Stimulated activated CD4-positive, alpha-beta T cell treated with anti-CD3 and anti-CD28 coated beads, Interleukin-4, amount 100 ng/mL, for 48 hours (primary cell): ENCODE results near the gene RLF.
"Not testable (repeated sequence)": the region's sequence is repeated elsewhere in the genome, so short reads cannot be mapped to it uniquely, and the experiment has no call there.

Experiments used
- DNase-seq, 2 donors: peaks; one replicate each; pipeline ENCODE4 v3.0.0-alpha.2; 2020; ENCODE audit warnings: low read depth in 2 of 2

RLF gene

DNA sequence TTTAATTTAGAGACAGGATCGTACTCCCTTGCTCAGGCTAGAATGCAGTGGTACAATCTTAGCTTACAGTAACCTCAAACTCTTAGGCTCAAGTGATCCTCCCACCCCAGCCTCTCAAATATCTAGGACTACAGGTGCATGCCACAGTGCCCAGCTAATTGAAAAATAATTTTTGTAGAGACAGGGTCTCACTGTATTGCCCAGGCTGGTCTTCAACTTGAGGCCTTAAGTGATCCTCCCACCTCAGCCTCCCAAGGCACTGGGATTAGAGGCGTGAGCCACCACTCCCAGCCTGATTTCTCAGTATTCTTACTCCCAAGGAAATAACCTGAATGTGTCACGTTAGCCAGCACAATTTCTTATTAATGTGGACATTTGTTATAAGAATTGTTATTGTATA is 9.8 kb downstream of the RLF start:
- DNase-seq: no peak

DNA sequence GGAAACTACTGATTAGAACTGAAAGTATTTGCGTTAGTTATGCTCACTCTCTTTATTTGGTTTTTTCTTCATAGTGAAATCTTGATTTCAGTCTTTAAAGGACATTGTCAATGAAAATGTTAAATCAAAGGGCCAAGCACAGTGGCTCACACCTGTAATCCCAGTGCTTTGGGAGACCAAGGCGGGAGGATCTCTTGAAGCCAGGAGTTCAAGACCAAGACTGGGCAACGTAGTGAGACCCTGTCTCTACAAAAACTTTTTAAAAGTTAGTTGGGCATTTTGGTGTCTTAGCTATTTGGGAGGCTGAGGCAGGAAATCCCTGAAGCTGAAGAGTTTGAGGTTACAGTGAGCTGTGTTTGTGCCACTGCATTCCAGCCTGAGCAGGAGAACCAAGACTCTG is 13.6 kb downstream of the RLF start:
- DNase-seq: no peak

DNA sequence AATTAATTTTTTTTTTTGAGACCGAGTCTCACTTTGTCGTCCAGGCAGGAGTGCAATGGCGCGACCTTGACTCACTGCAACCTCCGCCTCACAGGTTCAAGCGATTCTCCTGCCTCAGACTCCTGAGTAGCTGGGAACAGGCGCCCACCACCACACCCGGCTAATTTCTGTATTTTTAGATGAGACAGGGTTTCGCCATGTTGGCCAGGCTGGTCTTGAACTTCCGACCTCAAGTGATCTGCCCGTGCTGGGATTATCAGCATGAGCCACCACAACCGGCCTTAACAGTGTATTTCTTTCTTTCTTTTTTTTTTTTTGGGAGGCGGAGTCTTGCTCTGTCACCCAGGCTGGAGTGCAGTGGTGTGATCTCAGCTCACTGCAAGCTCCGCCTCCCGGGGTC is 15.8 kb downstream of the RLF start:
- not testable (repeated sequence) for DNase-seq

DNA sequence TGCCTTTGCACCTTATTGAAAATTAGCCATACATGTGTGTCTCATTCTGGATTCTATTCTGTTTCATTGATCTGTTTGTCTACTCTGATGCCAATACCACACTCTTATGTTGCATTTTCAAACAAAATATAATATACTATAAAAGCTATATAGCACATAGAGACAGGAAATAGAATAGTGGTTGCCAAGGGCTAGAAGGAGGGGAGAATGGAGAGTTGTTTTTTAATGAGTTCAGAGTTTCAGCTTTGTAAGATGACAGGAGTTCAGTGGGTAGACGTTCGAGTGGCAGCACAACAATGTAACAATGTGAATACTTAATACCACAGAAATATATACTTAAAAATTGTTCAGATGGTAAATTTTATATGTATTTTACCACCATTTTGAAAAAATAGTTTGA is 17.0 kb downstream of the RLF start:
- DNase-seq: no peak

- no peak for DNase-seq
These were observed 18.4 kb downstream of the RLF start for GRCh38 chr1:40179496-40180089.

- no peak for DNase-seq
These were observed 22.0 kb downstream of the RLF start for GRCh38 chr1:40183055-40183710.

- no peak for DNase-seq
These were observed 23.0 kb downstream of the RLF start for GRCh38 chr1:40184193-40184592.

DNA sequence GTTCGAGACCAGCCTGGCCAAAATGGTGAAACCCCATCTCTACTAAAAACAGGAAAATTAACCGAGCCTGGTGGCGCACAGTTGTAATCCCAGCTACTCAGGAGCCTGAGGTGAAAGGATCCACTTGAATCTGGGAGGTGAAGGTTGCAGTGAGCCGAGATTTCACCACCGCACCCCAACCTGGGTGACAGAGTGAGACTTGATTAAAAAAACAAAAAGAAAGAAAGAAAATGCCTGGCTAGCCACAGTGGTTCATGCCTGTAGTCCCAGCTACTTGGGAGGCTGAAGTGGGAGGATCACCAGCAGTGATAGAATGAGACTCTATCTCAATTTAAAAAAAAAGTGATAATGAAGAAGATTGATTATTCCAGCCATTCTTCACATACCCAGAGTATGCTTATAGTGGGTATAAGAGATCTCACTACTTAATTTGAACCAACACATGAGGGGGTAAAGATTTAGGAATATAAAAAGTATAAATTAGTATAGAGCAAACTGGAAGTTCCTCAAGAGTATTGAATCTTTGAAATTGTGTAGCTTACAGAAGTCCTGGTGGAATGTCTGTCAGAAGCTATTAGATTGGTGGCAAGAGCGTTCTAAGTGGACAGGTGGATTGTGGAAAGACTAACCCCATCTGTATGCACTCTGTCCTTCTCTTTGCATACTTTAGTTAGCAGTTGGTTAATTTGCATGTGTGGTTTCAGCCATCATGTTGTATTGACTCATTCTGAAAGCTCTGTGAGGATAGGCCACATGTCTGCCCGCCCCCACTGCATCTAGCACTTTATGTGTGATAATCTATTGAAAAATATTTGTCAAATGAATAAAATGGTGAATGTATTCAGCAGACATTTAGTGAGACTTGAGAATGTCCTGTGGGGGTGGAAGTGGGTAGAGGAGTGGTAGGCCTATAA is 25.0 kb downstream of the RLF start:
- peak; percentile 34 to 61 for DNase-seq

DNA sequence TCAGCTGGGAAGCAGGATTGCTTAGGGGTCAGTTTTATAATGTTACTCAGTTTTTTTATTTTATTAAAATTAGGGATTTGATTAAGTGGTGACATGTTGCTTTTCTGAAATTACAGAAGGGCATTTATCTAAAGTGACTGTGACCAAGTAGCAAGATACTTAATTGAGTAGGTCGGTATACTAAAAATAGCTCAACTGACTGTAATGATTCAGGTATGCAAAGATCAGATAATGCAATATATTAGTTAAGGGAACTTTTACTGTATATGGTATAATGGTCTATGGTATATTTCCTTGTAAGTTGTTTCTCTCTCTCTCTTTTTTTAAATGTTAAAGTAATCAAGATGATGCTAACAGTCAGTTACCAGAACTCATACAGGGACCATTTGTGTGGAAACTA is 26.2 kb downstream of the RLF start:
- no peak for DNase-seq

- not testable (repeated sequence) for DNase-seq
These were observed 33.5 kb downstream of the RLF start for GRCh38 chr1:40194639-40195038.

DNA sequence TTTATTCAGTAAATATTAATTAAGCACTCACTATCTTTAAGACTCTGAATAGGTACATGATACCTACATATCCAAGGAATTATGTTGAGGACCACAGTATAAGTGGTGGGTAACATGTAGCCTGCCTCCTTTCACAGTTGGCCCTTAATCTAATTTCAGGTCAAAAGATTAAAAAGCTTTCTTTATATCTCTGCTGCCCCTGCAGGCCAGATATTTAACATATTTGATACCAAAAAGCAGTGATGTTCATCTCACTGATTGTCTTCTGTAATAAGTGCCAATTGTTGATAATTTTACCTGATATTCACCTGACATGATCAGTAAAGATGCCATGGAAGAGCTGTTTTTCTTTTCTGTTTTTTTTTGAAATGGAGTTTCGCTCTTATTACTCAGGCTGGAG is 36.5 kb downstream of the RLF start:
- no peak for DNase-seq

DNA sequence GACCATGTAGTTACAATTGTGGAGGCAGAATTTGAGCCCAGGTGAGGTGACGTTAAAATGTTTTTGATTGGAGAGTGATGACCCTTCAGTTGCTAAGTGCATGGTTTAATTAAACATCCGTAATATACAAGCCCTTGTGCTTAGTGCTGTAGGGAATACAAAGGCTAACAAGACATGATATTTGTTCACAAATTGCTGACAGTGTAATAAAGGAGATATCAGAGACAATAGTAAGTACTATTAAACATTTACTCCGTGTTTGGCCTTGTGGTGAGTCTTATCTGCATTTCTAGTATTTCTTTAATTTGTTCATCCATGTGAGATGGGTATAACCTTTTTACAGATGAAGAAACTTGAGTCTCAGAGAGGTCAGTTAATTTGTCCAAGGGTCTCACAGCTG is 37.9 kb downstream of the RLF start:
- no peak for DNase-seq

DNA sequence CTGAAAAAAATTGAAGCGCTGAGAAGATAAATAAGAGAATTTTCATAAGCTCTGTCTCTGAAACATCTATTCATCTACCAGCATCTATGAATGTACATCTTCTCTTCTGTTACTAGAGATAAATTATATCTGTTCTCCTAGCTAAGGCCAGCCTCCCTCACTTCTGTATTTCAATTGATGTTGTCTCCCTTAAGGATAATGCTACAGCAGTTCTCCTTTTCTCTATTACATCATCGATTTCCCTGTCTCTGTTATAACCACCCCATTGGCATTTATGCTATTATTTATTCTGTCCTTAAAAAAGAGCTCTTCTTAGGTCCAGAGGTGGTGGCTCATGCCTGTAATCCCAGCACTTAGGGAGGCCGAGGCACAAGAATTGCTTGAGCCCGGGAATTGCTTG is 43.7 kb downstream of the RLF start:
- no peak for DNase-seq

DNA sequence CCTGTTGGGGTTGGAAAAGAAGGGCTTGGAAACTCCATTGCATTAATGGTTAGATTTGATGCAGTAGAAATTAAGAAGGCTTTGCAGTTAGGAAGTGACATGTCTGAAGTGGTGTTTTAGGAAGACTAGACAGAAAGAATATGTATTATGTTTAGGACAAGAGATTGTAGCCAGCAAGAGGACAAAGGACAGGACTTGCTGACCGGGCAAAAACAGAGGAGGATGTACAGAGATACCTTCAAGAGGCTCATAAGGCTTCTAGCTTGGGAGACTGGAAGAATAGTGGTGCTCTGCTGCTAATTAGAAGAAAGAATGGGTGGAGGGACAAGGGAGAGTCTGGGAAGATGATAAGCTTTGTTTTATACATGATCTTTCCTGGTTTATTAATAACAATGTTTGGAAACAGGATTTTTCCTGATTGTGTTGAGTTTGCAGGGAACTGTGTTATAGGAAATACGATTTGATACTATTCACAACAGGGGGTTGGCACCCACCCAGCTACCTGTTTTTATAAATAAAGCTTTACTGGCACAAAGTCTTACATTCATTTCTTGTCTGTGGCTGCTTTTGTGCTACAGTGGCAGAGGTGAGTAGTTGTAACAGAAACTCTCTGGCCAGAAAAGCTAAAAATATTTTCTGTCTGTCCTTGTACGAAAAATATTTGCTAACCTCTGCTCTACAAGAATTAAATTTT is 49.5 kb downstream of the RLF start:
- no peak for DNase-seq

- DNase-seq: no peak
These were observed 57.1 kb downstream of the RLF start for GRCh38 chr1:40218333-40218732.

DNA sequence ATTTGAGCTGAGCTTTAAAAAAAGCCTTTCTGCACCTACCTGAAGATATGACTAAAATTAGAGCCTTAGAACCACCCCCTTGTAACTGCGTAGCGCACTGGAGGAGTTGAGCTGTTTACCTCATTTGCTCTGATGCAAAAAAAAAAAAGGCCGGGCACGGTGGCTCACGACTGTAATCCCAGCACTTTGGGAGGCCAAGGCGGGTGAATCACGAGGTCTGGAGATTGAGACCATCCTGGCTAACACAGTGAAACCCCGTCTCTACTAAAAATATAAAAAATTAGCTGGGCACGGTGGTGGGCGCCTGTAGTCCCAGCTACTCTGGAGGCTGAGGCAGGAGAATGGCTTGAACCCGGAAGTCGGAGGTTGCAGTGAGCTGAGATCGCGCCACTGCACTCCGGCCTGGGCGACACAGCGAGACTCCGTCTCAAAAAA is 60.3 kb downstream of the RLF start:
- not testable (repeated sequence) for DNase-seq

- DNase-seq: no peak
These were observed 61.0 kb downstream of the RLF start for GRCh38 chr1:40221977-40222772.

DNA sequence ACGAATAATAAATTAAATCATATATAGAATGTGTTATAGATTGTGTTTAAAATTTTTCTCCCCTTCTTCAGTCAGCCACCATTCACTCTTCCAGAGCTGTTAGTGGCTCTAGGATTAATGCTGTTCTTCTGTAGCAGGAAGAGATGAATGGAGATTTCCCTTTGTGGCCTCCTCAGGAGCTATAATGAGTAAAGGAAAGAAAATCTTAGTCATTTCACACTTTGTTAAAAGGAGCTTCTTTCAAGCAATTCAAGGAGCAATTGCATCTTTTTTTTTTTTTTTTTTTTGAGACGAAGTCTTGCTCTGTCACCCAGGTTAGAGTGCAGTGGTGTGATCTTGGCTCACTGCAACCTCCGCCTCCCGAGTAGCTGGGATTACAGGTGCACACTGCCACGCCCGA is 62.9 kb downstream of the RLF start:
- DNase-seq: no peak

GRCh38 chr1:40226192-40226591 is 65.0 kb downstream of the RLF start:
- no peak for DNase-seq

DNA sequence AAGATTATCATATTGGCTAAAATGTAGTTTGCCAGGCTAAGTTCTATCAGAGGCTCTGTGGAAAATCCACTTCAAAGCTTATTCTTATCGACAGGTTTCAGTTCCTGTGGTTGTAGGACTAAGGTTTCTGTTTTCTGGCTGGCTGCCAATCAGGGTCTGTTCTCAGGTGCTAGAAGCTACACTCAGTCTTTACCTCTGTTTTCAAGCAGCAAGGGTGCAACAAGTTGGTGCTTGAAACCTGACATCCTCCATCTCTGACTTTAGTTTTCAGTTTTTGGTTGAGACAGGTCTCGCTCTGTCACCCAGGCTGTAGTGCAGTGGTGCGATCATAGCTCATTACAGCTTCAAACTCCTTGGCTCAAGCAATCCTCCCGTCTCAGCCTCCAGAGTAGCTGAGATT is 71.3 kb downstream of the RLF start:
- DNase-seq: peak; percentile 58 to 60

DNA sequence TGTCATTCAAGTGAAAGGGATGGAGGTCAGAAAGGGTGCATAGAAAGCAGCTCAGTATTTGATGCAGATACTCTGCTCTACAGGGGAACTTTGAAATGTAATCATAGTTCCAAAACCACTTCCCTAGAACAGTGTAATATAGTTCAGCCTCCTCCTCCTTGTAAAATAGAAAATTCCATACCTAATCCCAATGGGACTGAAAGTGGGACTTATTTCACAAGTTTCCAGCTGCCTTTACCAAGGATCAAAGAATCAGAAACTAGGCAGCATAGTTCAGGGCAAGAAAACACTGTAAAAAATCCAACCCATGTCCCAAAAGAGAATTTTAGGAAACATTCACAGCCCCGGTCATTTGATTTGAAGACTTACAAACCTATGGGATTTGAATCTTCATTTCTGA is 78.4 kb downstream of the RLF start:
- DNase-seq: no peak
